ENCODE results near the gene KNCN.

The KNCN gene

DNA sequence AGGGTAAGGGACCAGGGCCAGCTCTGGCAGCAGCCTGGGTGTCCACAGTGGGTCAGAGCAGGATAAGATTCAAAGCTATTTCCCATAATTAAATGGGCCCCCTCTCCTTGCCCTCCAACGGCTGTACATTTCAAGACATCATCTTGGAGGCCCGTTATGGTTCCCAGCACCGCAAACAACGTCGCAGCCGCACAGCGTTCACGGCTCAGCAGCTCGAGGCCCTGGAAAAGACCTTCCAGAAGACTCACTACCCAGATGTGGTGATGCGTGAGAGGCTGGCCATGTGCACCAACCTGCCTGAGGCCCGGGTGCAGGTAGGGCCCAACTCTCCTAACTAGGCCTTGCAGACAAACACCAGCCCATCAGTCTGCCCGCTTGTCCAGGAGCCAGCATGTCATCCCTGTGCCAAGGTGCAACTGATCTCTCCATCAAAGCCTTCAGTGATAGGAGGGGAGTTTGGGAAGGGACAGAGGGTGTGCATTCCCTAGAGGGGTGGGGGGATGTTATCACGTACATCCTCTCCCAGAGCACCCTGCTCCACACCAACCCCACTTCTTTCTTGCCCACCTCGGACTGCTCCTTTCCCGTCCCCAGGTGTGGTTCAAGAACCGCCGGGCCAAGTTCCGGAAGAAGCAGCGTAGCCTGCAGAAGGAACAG lies 41.0 kb downstream of the KNCN start:
- DNase-seq (ENCODE audit: extremely low read depth, low read depth): no peak
- TF ChIP-seq, protein P1, sequence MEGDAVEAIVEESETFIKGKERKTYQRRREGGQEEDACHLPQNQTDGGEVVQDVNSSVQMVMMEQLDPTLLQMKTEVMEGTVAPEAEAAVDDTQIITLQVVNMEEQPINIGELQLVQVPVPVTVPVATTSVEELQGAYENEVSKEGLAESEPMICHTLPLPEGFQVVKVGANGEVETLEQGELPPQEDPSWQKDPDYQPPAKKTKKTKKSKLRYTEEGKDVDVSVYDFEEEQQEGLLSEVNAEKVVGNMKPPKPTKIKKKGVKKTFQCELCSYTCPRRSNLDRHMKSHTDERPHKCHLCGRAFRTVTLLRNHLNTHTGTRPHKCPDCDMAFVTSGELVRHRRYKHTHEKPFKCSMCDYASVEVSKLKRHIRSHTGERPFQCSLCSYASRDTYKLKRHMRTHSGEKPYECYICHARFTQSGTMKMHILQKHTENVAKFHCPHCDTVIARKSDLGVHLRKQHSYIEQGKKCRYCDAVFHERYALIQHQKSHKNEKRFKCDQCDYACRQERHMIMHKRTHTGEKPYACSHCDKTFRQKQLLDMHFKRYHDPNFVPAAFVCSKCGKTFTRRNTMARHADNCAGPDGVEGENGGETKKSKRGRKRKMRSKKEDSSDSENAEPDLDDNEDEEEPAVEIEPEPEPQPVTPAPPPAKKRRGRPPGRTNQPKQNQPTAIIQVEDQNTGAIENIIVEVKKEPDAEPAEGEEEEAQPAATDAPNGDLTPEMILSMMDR (IDR thresholded peaks at IDR 0.05; ENCODE audit: low read depth, low read length): no peak

DNA sequence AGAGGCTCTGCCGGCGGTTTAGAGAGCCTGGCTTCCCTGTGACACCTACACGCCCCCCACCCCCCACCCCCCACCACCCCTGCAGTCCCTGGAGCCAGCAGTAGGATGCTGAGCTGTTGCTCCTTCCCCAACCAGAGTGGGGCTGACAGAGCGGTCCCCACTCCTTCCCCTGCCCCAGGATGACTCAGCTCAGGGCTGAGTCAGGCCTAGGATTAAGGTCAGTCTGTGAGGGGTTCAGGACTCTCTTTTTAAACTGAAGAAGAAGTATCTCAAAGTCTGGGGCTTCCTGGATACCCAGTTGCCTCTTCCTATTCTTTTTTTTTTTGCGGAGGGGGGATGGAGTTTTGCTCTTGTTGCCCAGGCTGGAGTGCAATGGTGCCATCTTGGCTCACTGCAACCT lies 42.7 kb downstream of the KNCN start:
- TF ChIP-seq, protein P1 (IDR thresholded peaks at IDR 0.05; ENCODE audit: low read depth, low read length): no peak
- no peak for DNase-seq (ENCODE audit: extremely low read depth, low read depth)

DNA sequence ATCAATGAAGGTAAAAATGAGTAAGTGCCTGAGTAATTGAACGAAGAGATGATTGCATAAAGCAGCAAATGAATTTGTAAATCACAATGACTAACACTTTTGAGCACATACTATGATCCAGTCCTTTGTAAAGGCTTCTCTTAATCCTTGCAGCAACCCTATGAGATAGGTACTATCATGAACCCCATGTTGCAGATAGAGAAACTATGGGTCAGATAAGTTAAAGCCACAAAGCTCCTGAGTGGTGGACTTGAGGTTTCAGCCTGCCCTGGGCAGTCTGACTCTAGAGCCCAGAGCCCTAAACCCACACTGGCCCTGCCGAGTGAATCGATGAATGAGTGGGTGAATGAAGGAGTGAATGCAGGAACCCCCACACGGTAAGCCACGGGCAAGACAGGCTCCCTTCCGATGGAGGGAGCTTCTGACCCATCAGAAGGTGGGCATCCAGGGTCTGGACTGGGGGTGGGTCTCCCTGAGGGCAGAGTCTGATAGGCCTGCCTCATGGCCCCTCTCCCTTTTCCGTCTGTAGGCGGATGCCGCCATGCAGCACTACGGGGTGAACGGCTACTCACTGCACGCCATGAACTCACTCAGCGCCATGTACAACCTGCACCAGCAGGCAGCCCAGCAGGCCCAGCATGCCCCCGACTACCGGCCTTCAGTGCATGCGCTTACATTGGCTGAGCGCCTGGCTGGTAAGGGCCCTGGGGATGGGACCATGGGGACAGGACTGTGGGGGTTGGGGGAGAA lies 44.8 kb downstream of the KNCN start:
- TF ChIP-seq, protein P1 (IDR thresholded peaks at IDR 0.05; ENCODE audit: low read depth, low read length): no peak
- DNase-seq (ENCODE audit: extremely low read depth, low read depth): no peak

DNA sequence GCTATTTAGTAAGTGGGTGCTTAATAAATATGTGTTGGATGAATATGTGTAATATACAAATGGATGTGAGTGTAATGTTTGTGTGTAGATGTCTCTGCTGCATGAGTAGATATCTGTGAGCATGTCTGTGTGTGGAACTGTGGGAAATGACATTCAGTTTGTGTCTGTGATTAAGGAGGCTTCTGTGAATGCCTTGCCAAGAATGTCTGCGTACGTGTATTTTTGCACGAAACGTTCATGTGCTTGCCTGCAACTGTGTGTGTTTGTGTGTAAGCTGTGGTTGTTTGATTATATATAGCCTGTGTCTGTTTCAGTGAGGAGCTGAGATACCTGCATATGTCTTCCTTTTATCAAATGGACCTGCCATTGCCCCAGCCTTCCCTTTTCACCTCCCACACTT lies 48.0 kb downstream of the KNCN start:
- no peak for DNase-seq (ENCODE audit: extremely low read depth, low read depth)
- TF ChIP-seq, protein P1 (IDR thresholded peaks at IDR 0.05; ENCODE audit: low read depth, low read length): no peak

DNA sequence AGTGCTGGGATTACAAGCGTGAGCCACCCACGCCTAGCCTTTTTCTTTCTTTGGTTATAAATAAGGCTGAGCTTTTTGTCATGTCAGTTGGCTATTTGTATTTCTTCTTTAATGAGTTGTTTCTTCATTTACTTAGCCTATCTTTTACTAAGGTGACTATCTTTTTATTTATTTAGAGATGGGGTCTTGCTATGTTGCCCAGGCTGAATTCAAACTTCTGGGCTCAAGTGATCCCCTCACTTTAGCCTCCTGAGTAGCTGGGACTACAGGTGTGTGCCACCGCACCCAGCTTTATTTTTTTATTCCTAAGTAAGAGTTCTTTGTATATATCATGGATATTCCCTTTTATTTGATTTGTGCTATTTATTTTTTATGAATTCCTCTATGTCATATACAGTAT lies 49.9 kb downstream of the KNCN start:
- DNase-seq (ENCODE audit: extremely low read depth, low read depth): no peak
- TF ChIP-seq, protein P1 (IDR thresholded peaks at IDR 0.05; ENCODE audit: low read depth, low read length): no peak

DNA sequence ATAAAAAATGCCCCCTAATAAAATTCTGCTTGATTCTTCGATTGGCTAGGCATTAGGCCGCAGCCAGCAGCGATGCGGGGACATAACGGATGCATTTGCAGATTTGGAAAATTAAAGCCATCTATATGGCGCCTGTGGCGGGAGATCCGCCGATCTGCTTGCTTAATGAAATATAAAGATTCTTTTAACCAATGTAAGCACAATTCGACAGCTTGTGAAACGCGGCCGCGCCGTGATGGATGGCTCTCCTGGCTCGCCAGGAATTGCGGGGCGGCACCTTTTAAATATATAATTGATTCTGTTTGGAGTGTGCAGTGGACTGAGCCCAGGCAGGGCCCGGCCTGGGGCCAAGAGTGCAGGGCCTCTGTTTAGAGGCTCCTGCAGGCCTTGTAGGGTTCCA lies 53.8 kb downstream of the KNCN start:
- TF ChIP-seq, protein P1 (IDR thresholded peaks at IDR 0.05; ENCODE audit: low read depth, low read length): no peak
- DNase-seq (ENCODE audit: extremely low read depth, low read depth): no peak

DNA sequence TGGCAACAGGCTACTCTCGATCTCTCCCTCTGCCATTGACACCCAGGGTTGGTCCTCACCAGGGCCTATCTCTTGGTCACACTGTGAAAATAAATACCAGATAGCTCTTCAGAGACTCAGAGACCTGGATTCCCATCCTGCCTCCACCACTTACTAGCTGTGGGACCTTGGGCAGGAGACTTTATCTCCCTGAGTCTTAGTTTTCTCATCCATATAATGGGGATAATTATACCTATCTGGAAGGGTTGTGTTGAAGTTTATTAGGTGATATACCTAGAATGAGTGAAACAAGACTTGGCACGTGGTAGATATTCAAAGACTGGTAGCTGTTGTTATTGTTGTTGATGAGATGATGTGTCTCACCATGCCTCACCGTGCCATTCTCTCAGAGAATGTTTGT lies 54.4 kb downstream of the KNCN start:
- TF ChIP-seq, protein P1 (IDR thresholded peaks at IDR 0.05; ENCODE audit: low read depth, low read length): no peak
- no peak for DNase-seq (ENCODE audit: extremely low read depth, low read depth)
